Rectal smooth muscle tissue (tissue), 1 donor: ENCODE data around the gene RHBDL1.

Experiments used
- H3K27ac ChIP-seq: one replicate; pipeline ENCODE4 v1.7.0; 2013; ENCODE audit warnings: low read depth, low read length, inconsistent platforms
- H3K27me3 ChIP-seq: one replicate; pipeline ENCODE4 v1.7.0; 2013; ENCODE audit warnings: low read length; ENCODE audit not compliant: control insufficient read depth, insufficient read depth
- H3K36me3 ChIP-seq: one replicate; pipeline ENCODE4 v1.7.0; 2013; ENCODE audit warnings: low read length; ENCODE audit not compliant: control insufficient read depth, insufficient read depth
- H3K4me1 ChIP-seq: one replicate; pipeline ENCODE4 v1.7.0; 2013; ENCODE audit warnings: low read length; ENCODE audit not compliant: control insufficient read depth, insufficient read depth
- H3K4me3 ChIP-seq: one replicate; pipeline ENCODE4 v1.7.0; 2013; ENCODE audit warnings: low read length
- H3K9ac ChIP-seq: one replicate; pipeline ENCODE4 v1.7.0; 2013; ENCODE audit warnings: low read length

The RHBDL1 gene

DNA sequence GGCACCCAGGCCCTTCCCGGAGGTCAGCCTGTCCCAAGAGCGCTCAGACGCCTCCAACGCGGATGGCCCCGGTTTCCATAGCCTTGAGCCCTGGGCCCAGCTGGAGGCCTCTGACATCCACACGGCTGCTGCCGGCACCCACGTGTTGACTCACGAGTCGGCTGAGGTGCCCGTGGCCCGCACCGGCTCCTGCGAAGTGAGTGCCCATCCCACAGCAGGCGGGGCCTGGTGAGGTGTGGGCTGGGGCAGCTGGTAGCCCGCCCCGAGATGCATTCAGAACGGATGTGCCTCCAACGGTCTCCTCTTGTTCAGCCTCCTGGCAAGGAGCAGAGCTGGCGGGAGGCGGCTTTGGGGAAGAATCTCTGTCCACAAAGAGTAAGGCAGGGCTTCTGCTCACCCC is 23.6 kb upstream of the RHBDL1 start:
- Histone ChIP-seq H3K4me1 (peaks cover 12% of the 10 kb centered on the region), H3K27me3 (no peaks in the 10 kb centered on the region), H3K27ac (no peak overlapping the region), H3K9ac (no peak overlapping the region), H3K4me3 (no peak overlapping the region), H3K36me3 (no peaks in the 10 kb centered on the region)

- Histone ChIP-seq H3K27ac (no peak overlapping the region), H3K36me3 (no peaks in the 10 kb centered on the region), H3K4me3 (no peak overlapping the region), H3K27me3 (no peaks in the 10 kb centered on the region), H3K4me1 (peaks cover 12% of the 10 kb centered on the region), H3K9ac (no peak overlapping the region)
Measured at GRCh38 chr16:652454-653305, 22.8 kb upstream of the RHBDL1 start.

DNA sequence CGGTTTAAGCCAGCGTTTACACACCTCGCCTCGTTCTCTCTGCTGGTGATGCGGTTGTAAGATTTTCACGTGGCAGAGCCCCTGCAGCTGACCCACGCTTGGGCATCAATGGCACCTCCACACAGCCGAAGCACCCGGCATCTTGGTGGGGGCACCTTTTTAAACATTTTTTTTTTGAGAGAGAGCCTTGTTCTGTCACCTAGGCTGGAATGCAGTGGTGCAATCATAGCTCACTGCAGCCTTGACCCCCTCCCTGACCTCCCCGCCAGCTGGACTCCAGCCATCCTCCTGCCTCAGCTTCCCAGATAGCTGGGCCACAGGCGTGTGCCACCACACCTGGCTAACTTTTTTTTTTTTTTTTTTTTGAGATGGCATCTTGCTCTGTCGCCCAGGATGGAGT is 21.4 kb upstream of the RHBDL1 start:
- Histone ChIP-seq H3K27ac (no peak overlapping the region), H3K9ac (no peak overlapping the region), H3K4me1 (peaks cover 3% of the 10 kb centered on the region), H3K36me3 (no peaks in the 10 kb centered on the region), H3K27me3 (no peaks in the 10 kb centered on the region), H3K4me3 (no peak overlapping the region)

DNA sequence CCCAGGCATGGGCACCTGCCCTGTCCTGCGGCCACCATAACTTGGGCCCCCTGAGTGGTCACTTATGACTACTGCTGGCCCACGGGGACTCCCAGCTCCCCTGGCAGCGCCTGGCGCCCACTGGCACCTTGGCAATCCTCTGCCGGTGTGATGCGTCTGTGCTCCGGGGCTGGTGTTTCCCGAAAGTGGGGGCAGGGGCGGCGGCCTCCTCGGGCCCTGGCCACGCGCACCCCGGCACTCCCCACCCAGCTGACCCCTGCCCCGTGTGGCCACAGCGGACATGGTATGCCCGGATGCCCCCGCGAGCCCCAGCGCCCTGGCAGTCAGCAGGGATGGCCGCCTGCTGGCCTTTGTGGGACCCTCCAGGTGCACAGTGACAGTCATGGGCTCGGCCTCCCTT is 18.0 kb upstream of the RHBDL1 start:
- Histone ChIP-seq H3K36me3 (no peaks in the 10 kb centered on the region), H3K4me3 (no peak overlapping the region), H3K27ac (no peak overlapping the region), H3K27me3 (no peaks in the 10 kb centered on the region), H3K4me1 (peaks cover 12% of the 10 kb centered on the region), H3K9ac (no peak overlapping the region)

DNA sequence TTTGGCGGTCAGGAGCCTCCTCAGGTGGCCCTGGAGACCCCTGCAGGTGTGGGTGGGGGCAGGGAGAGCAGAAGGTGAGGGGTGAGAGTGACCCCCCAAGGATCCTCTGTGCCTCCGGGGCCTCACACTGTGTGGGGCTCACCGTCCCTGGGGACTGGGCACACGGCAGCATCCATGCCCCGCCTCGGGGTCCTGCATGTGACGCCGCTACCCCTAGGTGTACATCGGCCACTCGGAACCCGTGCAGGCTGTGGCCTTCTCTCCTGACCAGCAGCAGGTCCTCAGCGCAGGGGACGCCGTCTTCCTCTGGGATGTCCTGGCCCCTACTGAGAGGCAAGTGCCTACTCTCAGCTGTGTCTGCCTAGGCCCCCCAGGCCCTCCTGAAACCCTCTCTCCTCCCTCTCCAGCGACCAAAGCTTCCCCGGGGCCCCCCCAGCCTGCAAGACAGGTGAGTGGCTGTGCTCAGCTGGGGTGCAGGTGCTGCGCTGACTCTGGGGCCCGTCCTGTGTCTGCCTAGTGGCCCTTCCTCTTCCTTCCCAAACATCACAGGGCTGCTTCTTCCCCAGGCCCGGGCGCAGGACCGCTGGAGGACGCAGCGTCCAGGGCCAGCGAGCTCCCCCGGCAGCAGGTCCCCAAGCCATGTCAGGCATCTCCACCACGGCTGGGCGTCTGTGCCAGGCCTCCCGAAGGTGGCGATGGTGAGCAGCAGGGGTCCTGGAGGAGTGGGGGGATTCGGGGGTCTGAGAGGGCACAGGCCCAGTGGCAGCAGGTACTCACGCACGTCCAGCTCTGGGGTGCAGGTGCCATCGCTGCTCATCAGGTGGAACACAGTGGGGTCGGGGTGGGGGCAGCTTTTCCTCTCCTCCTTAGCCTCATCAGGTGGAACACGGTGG is 16.5 kb upstream of the RHBDL1 start:
- H3K36me3 ChIP-seq = no peaks in the 10 kb centered on the region
- H3K4me3 ChIP-seq = no peak overlapping the region

DNA sequence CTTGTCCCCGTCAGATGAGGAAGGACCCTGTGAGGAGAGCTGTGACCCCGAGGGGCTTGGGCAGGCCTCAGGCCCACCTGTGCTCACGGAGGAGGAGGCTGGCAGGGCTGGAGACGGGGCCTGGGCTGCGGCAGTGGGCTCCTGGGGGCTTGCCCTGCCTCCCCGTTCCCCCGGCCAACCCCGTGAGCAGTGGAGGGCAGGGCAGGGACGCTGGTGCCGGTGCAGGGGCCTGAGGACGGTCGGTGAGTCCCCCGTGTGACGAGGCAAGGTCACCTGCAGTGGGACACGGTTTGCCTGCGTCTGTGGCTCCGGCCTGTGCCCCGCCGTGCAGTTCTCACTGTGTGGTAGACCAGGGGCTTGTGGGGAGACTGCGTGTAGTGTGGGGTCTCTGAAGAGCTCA is 15.9 kb upstream of the RHBDL1 start:
- Histone ChIP-seq H3K36me3 (no peaks in the 10 kb centered on the region), H3K27me3 (no peaks in the 10 kb centered on the region), H3K4me1 (peaks cover 12% of the 10 kb centered on the region), H3K4me3 (no peak overlapping the region), H3K27ac (no peak overlapping the region), H3K9ac (no peak overlapping the region)

More for the DNA sequence above, 16.5 kb upstream of the RHBDL1 start:
- Histone ChIP-seq H3K27me3 (no peaks in the 10 kb centered on the region), H3K4me1 (peaks cover 12% of the 10 kb centered on the region), H3K27ac (no peak overlapping the region), H3K9ac (no peak overlapping the region)

DNA sequence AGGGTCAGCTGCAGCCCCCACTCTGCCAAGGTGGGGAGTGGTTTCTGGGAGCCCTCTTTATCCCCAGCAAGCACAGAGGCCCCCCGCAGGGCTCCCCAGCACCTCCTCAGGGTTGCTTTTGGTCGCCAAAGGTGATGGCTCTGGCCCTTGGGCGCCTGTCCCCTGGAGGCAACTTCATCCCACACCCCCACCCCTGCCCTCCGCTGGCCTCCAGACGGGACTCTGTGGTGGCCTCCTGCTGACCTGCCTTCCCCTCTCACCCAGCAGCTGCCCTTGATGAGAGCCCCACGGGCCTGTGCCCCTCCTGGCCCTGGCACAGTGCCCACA is 15.4 kb upstream of the RHBDL1 start:
- no peaks in the 10 kb centered on the region for H3K27me3 ChIP-seq
- peaks cover 12% of the 10 kb centered on the region for H3K4me1 ChIP-seq
- H3K36me3 ChIP-seq = no peaks in the 10 kb centered on the region
- H3K27ac ChIP-seq = peak overlapping the region; percentile 76
- H3K4me3 ChIP-seq = peak overlapping the region; percentile 52
- H3K9ac ChIP-seq = no peak overlapping the region

DNA sequence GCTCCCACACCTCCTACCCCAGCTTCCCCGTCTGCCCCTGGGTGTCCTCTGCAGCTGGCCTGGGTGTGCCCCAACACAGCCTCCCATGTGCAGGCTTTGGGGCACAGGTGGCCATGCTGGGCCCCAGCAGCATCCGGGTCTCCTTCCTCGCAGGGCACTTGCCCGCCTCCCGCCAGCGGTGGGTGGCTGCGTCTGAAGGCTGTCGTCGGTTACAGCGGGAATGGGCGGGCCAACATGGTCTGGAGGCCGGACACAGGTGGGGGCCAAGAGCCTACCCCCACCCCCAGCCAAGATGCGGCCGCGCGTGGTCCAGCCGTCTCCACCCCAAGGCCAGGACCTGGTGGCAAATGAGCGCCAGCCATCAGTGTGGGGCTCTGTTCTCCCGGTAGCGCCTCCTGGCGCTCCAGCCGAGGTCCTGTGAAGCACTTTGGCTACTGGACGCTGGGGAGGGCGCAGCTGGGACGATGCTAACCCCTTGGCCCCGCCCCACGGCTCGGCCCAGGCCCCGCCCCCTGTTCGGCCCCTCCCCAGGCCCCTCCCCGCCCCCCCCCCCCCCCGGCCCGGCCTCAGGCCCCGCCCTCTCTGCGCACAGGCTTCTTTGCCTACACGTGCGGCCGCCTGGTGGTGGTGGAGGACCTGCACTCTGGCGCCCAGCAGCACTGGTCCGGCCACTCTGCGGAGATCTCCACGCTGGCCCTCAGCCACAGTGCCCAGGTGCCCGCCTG is 14.8 kb upstream of the RHBDL1 start:
- H3K27me3 ChIP-seq = no peaks in the 10 kb centered on the region
- no peak overlapping the region for H3K9ac ChIP-seq
- H3K36me3 ChIP-seq = no peaks in the 10 kb centered on the region
- H3K4me1 ChIP-seq = peaks cover 12% of the 10 kb centered on the region
- H3K27ac ChIP-seq = peak overlapping the region; percentile 76
- peak overlapping the region; percentile 52 for H3K4me3 ChIP-seq

- Histone ChIP-seq H3K27me3 (no peaks in the 10 kb centered on the region), H3K4me1 (peaks cover 12% of the 10 kb centered on the region), H3K36me3 (no peaks in the 10 kb centered on the region), H3K9ac (no peak overlapping the region), H3K27ac (peak overlapping the region; percentile 58), H3K4me3 (peak overlapping the region; percentile 51)
Measured at GRCh38 chr16:661184-661821, 14.2 kb upstream of the RHBDL1 start.

DNA sequence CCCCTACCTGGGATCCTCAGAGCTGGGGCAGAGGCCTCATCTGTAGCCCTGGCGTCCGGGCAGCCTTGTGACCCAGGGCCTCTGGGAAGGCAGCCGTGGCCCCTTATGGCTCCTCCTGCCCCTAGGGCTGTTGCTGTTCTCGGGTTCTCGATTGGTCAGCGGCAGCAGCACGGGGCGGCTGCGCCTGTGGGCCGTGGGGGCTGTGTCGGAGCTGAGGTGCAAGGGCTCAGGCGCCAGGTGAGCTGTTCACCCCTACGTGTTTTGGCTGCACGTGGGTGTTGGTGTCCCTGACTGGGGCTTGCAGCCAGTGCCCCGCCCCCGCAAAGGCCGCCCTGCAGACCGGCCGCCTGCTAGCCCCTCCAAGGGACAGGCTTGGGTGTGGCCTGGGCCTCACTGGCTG is 13.4 kb upstream of the RHBDL1 start:
- no peak overlapping the region for H3K27ac ChIP-seq
- H3K4me3 ChIP-seq = no peak overlapping the region
- H3K36me3 ChIP-seq = no peaks in the 10 kb centered on the region
- no peak overlapping the region for H3K9ac ChIP-seq
- no peaks in the 10 kb centered on the region for H3K27me3 ChIP-seq
- peaks cover 12% of the 10 kb centered on the region for H3K4me1 ChIP-seq

GRCh38 chr16:662597-662996 is 12.9 kb upstream of the RHBDL1 start:
- H3K9ac ChIP-seq = no peak overlapping the region
- H3K27me3 ChIP-seq = no peaks in the 10 kb centered on the region
- H3K36me3 ChIP-seq = no peaks in the 10 kb centered on the region
- H3K4me1 ChIP-seq = peaks cover 15% of the 10 kb centered on the region
- no peak overlapping the region for H3K27ac ChIP-seq
- no peak overlapping the region for H3K4me3 ChIP-seq

GRCh38 chr16:666572-666971 is 8.9 kb upstream of the RHBDL1 start:
- no peak overlapping the region for H3K4me3 ChIP-seq
- H3K27ac ChIP-seq = no peak overlapping the region
- H3K9ac ChIP-seq = no peak overlapping the region
- peaks cover 8% of the 10 kb centered on the region for H3K4me1 ChIP-seq
- H3K27me3 ChIP-seq = no peaks in the 10 kb centered on the region
- H3K36me3 ChIP-seq = peaks cover 13% of the 10 kb centered on the region
